ENCODE measurements around the gene ERC2. TPM values are rescaled to one million over a fixed set of nuclear protein-coding genes. Genes with fewer than 3 reads are reported as not detected.

The ERC2 gene
- total RNA-seq, 1 experiment from 2014 or later: not detected

DNA sequence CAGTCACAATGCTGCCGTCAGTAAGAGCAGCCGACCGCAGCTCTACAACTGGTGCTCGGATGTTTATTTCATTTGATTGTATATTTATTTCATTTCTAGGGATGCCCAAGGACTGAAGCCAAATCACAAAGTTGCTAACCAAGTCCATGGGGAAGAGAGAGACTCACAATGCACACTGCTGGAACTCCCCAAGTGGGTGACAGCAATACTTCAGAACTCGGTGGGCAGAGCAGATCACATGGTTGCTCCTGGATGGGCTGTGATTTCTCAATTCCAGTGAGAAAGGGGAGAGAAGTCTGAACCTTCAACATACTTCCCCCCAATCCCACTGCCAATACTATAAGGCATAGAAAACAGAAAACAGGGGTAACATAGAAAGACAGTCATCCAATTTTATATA, 715.4 kb downstream of the ERC2 start:
- no peak for DNase-seq (ENCODE audit: low spot score)

DNA sequence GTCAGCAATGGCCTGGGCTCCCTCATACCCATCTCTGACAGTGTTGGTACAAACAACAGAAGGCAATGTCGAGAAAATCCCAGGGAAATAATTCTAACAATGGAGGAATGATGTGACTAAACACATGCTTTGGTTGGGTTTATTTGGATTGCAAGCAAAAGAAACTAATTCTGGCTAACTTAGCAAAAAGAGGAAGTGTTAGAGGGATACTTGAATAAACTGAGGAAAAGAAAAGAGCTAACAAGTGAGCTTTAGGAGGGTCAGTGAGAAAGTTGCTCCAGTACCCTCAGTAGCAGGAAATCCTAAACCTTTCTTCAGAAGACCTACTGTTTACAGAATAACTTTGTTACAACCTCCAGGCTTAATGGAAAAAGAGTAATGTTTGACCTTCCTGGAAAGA, 716.5 kb downstream of the ERC2 start:
- no peak for DNase-seq (ENCODE audit: low spot score)

DNA sequence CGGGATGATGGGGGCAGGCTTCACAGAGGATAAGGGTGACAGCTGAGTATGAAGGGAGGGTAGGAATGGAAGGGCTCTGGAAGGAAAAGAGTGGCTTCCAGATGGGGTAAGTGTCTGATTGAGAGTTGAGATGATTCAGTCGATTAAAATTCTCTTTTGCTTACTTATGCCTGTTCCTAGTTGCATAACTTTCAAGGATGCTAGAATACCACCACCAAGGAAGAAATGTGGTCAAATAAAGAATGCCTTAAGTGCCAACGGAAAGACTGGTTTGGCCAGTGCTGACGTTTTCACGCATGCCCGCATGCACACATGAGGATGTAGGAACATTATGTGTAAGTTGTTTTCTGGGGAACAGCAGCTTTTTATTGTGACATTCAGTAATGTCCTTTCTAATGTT, 717.7 kb downstream of the ERC2 start:
- peak; percentile 25 for DNase-seq (ENCODE audit: low spot score)

DNA sequence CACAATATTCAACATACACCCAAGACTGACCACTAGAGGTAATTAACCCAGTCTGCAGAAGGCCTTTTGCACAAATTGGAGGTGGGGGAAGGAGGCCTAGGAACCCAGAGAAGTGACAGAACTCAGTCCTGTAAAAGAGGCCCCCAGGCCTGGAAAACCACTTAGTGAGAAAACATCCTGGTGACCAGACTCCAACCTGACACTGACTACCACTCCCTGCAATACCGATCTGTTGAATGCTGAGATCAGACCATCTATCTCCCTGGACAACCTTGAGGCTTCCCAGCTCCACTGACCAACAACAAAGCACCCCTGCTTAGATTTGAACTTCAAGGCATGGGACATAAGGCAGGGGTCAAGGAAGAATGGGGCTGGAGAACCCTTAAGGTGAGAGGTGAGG, 719.2 kb downstream of the ERC2 start:
- DNase-seq (ENCODE audit: low spot score): no peak

DNA sequence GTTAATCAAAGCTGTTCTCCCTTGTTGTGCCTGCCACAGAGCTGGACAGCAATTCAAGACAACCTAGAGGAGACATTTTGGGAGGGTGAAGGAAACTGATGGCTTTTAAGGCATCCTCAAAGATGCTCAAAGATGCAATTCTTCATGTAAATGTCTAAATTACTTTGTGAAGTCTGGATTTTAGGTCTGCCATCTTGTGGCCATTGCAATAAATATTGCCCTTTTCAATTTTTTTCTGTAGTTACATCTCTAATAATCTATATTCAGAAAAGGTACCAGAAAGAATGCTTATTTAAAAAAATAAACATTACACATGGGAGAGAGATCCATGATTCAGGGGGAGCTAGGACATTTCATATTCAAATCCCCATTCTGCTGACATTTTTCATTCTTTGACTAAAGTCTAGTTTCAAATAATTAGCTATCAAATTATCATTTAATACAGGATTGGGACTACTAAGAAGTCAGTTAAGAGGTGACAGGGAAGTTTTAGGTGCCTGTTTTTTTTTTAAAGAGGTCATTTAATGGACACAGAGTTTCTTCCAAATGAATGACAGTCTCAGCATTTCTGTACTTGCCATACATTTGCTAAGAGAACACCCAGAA, 721.4 kb downstream of the ERC2 start:
- no peak for DNase-seq (ENCODE audit: low spot score)

DNA sequence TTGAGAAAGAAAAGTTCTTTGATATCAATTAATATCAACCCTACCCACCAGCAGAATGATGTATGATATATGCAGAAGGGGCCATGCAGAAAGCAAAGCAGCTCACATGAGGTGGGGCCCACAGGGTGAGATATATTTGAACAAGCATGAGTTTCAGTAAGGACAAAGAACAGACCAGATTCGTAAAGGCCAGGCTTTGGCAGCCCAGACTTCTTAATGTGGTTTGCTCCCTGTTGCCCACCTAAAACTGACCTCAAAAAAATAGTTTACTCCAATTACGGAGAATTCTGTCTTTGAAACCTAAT, 725.5 kb downstream of the ERC2 start:
- DNase-seq (ENCODE audit: low spot score): no peak

DNA sequence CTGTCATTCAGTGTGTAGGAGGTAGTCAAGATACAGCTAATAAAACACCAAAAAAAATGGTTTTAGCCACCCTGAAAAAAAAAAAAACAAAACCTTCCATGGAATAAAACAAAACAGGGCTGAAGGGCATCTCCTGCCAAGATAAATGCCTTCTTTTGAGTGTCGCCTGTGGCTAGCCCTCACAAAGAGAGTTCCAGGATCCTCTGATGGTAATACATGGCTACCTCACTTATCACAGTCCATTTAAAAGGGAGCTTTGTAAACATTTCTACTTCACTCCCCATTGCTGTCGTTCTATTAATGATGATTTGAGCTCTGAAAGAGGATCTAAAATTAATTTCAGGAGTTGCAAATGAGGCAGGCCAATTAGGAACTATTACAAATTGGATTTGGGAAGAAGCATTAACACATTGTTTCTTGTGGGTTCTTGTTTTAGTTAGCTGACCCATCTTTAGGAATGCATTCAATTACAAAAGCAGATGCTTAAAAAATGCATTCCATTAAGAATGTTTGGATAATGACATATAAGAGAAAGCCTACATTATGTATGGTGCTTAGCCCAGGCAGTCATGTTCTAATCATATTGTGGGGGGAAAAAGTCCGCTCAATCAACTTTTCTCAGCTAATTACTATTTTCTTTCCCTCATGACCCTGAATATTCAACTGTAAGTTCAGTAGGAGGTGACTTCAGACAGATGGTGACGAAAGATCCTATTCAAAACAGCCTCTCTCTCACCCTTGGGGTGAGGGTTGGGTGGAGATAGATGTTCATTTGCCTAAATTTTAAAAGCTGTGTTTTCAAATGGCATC, 726.0 kb downstream of the ERC2 start:
- no peak for DNase-seq (ENCODE audit: low spot score)

DNA sequence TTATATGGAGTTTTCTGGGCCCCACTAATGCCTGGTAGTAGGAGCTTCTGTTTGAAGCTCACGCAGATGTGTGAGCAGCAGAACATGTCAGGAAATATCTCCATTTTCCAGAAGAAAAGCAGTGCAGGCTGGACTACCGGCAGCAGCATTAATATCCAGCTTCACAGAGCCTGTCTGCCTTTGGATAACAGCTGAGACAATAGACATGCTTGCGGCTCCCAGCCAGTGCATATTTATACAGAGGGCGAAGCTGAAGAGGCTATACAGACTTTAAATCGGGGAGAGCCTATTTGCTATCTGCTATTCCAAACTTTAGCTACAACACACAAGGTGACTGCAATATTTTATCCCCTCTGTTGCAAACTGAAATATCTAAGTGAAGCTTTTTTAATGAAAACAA, 731.1 kb downstream of the ERC2 start:
- no peak for DNase-seq (ENCODE audit: low spot score)

DNA sequence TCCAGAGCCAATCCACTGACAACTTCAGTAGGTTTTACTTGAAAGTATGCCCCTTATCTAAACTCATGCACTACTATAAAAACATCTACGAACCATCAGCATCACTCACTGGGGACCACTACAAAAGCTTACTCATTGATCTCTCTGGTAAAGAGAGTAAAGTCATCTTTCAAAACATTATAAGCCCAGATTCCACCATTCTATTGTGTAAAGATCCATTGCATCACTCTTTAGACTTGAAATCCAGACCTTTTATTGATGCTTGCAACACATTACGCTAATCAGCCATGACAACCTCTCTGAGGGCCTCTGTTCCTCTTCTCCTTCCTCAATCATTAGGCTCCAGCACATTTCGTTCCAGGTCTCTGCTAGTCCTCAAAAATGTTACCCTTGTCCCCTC, 732.3 kb downstream of the ERC2 start:
- DNase-seq (ENCODE audit: low spot score): no peak

DNA sequence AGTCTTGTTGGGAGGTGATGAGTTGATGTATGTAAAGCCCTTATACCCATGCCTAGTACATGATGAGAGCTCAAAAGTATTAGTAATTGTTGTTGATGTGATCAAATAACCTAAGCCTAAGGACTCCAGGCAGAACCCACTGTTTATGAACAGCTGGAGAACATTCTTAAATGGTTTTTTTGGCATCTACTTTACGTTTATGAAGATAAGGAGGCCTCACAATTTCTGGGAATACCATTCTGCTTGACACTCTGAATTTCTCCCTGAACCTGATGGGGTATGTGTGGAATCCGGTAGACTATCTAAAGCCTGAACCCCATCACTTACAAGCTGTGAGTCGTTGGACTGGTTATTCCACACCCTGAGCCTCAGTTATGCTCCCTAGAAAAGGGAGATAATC, 736.5 kb downstream of the ERC2 start:
- DNase-seq (ENCODE audit: low spot score): no peak

DNA sequence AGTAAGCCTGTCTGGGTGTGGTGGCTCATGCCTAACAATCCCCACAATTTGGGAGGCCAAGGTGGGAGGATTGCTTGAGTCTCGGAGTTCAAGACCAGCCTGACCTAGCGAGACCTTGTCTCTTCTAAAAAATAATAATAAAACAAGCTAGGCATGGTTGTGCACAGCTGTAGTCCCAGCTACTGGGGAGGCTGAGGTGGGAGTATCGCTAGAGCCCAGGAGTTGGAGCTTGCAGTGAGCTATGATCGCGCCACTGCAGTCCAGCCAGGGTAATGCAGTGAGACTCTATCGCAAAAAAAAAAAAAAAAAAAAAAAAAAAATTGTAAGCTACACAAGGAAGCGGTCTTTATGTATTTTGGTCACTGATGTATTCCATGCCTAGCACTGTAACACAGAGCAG, 738.7 kb downstream of the ERC2 start:
- no peak for DNase-seq (ENCODE audit: low spot score)

DNA sequence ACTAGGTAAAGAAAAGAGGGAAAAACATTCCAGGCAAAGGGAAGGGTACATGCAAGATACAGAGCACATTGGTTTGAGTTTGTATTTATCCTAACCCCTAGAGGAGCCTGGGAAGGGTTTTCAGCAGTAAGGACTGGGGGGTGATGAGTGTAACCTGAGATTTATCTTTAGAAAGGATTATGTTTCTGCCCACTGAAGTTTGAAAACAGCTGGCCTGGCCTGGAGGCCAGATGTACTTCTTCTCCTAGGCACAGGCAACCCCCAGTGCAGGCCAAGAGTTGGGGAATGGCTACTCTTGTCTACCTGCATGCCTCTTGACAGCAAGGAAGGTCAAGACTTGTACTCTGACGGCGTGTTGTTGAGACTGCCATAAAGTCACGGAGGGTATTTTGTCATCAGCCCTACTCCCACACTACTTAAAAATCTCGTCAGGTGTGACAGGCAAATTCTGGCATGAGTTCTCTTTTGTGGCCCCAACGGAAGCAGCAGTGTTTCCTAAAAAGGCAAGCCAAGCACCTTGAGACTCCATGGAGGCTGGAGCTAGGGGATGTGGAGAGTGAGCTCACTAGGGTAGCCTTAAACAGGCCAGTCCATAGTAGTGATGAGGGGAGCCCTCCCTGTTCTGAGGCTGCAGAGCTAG, 739.7 kb downstream of the ERC2 start:
- no peak for DNase-seq (ENCODE audit: low spot score)

DNA sequence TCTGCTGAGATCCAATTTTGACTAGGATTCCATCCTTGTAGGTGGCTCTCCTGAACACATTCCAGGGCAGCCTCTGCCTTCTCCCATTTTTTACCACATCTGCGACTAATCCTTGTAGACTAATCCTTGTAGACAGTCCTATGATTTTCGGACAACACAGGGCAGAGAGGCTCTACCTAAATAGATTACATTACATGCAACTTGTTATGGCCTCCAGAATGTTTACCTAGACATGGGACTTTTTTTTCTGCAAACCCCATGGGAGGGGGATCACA, 741.8 kb downstream of the ERC2 start:
- DNase-seq (ENCODE audit: low spot score): no peak

DNA sequence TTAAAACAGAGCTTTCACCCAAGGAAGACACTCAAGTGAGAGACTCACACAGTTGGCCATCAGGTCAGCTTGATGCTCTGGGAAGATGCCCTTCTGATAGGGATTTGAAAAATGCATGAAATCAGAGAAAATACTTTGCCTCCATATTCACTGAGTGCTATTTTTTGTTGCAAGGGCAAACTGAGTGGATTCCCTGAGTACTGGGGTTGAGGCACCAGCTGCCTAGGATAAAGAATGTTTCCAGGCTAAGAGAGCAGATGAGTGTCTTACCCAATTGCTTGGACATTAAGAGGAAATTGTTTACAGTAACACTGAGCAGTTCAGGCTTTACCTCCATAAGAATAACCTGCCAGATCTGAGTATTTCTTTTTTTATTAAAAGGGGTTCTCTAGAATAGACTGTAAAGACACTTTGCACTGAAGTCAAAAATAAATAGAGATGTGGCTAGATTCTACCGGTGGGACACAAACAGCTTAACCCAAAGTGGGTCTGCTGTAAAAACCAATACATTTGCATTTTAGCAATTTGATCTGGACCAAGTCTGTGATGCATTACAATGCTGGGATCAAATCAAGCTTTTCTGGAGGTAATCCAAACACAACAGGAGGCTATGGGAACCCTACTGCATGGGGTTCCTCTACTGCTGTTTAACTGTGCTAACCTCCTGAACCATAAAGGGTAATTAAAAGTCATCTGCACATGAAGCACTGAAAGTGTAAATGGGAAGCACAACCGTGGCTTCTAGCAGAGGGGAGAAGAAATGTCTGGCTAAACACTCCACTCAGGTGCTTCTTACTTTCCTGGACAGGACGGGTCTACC, 742.4 kb downstream of the ERC2 start:
- no peak for DNase-seq (ENCODE audit: low spot score)

DNA sequence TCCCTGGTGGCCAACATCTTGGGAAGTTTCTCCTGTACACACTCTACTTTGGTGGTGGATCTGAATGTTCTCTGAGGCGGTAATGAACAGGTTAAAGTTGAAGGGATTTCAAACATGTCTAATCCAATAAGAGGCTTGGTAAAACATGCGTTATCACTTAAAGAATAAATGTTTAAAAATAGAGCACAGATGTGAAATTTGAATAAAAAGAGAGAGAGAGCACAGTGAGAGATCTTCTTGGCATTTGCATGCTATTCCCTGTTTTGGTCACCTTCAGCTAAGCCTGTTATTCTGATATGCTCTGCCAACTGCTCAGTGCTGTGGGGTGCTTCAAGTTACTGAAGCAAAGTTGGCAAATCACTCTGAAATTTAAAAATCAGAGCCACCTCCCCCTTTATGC, 743.4 kb downstream of the ERC2 start:
- DNase-seq (ENCODE audit: low spot score): no peak

DNA sequence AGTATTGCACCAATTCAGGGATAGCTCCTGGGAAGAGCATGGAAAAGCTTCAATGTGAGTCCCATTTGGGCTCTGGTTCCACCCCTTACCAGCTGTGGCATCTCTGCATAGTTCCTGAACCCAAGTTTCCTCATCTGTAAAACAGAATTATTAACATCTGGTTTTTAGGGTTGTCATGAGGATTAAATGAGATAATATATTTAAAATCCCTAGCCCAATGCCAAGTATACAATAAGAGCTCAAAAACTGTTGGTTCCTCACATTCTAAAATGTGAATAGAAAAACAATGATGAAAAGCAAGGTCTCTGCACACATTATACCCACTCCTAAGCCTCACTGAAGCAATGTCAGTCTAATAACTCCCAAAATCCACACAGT, 743.9 kb downstream of the ERC2 start:
- DNase-seq (ENCODE audit: low spot score): no peak

DNA sequence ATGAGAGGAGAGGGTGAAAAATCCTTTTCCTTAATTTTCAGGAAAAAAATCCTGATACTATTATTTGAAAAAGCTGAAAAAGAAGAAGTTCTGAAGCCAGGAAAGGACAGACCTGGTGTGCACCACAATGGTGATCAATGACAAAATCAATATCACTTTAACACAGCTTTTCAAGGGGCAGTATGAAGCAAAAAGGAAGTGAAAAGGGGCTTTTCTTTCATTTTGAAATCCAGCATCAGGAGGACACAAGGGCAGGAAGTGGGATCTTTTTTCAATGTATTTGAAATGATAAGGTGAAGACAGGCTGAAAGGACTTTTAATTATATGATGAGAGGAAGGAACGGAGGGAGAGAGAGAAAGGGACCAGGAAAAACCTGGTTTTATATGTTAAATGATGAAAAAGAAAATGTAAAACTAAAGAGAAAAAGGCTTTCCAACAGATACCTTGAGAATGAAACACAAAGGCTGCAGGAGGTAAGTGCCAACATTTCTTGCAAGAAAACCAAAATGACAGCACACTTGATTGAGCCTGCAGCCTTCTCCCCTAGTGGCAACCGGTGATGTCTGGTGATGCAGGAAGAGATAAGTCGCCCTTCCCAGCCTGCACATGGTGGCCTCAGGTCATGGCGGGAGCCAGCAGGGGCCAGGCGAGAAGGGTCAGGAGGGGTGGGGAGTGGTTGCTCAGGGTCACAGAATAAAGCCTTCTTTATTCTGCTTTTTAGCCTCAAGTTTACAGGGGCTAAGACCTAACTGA, 744.4 kb downstream of the ERC2 start:
- DNase-seq (ENCODE audit: low spot score): no peak

DNA sequence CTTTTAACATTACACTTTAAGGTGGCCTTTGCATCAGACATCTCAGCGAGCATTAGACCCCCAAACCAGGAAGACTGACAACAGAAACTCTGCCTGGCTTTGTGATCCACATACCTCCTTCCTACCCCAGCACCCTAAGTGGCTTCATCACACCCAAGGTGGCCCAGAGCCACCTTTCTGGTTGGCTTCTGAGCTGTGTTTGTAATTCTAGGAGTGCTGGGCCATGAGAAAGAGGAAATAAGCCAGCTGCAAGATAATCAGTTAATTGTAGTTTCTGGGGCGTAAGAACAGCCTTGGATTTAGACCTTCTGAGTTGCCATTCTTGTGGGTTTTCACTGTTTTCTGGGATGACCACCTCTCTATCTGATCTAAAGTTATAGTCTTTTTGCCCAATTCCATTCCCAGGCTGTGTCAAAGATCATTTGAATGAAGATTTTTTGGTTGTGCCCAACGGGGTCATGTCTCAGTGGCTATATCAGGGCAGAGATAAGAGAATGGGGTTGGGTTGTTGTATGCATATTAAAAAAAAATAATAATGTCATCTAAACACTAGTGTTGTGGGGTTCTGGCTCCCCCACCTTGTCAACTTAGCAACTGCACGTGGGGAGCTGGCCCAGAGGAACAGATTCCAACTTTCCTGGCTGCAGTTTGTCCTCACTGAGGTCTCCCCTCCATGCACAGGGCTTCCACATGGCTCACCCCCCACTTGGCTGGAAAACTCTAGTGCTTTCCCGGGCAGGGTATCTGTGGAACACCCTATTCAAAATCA, 746.4 kb downstream of the ERC2 start:
- peak; percentile 28 for DNase-seq (ENCODE audit: low spot score)

DNA sequence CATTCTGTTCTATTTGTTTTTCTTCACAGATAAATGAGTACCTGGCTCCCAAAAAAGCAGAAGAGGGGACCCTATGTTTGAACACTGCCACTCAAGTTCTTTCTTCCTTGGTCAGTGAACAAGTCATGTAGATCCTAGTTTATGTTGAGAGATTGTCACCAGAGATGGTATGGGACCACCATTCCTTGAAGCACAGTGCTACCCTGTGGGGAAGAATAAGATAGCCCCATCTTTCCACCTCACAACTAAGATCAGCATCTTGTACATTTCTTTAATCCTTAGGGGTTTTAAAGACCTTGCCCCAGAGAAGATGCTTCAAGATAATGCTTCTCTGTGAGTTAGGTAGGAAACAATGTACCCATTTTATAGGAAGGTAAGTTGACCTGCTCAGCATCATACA, 747.7 kb downstream of the ERC2 start:
- no peak for DNase-seq (ENCODE audit: low spot score)

DNA sequence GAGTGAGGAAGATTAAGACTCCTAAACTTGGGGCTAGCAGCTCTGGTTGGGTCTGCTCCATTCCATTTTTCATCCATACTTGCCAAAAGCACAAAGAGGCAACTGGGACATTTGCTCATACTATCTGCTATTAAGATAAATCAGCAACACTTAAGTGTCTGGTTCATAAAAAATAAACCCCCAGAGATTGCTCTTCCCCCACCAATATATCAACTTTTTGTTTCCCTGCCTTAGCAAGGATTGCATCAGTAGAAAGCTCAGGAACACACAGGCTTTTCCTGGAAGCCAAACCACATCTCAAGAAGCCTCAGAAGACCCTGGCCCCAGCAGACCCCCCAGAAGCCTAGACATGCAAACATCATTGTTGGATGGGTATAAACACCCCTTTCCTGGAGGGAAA, 748.8 kb downstream of the ERC2 start:
- DNase-seq (ENCODE audit: low spot score): no peak

DNA sequence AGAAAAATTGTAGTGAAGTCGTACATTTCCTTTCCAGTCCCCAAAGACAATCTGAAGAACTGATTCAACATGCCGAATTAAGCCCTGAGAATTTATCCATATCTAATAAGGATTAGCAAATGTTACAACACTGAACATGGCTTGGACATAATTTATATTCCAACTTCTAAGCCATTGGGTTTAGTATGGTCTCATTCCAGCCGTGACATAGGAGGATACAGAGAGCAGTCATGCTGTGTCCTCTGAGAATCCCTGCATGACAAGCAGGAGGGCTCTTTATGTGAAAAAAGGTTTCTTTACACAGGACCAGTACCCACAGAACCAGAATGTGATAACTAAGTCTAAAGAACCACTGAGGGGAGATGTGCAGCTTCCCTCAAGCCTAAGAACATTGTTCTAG, 749.3 kb downstream of the ERC2 start:
- DNase-seq (ENCODE audit: low spot score): no peak
